HG02973 (cell line): Measurements from ENCODE around the gene PRR23E.

Experiments used
- ATAC-seq: cut with Tn5 transposase; IDR thresholded peaks from one replicate; pipeline ENCODE4 v1.9.1; 2021; ENCODE audit warnings: moderate library complexity; ENCODE audit not compliant: unreplicated experiment

PRR23E gene

DNA sequence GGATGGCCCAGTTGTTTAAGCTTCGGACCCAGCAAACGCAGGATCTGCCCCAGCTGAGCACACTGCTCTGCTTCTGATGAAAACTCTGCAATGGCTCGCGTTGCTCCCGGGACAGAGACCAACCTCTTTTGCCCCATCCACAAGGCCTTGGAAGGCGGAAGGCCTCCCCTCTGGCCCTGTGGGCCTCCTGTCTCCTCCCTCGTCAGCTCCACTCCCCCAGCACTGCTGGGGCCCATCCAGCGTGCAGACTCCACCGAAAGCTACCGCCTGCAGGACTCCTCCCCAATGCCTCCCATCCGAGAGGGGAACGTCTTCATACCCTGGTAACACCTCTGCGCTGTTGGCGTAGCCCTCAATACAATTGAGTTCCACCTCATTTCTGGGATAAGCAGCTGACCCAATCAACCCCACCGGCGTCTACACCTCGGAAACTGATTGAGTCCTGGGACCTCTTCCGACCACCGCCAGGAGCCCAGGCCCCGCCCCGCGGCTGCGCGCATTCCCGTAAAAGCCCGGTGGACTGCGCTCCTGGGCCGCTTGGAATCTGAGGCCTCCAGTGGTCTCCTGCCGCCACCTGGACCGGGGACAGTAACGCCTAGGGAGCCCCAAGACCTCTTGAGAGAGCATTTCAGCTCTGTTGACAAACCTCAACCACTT, at the start of gene PRR23E:
Gene PRR23E (plus strand): TSS at position 556 of the 657 bp plus-strand sequence. CDS start 3,555 bp downstream, outside the sequence.
- ATAC-seq: no peak

- ATAC-seq: no peak
These were observed 49.8 kb upstream of the PRR23E start for GRCh38 chr3:127143172-127143571.

DNA sequence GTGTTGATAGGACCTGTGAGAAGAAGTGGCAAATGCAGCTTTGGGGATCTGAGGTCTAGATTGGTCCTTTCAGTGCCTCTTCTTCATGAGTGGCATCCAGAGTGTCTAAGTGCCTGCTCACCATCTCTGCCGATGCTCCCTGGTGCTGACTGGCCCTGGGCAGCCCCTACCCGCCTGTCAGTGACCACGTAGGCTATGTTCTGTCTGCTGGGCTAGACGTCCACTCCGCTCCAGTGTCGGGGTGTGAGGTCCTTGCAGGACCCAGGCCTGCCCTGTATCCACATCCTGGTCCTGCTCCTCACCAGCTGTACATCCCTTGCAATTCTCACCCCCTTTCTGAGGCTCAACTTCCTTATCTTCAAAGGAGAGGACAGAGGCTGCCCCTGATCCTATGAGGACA, 48.3 kb upstream of the PRR23E start:
- ATAC-seq: no peak

GRCh38 chr3:127145266-127145665, 47.7 kb upstream of the PRR23E start:
- no peak for ATAC-seq

DNA sequence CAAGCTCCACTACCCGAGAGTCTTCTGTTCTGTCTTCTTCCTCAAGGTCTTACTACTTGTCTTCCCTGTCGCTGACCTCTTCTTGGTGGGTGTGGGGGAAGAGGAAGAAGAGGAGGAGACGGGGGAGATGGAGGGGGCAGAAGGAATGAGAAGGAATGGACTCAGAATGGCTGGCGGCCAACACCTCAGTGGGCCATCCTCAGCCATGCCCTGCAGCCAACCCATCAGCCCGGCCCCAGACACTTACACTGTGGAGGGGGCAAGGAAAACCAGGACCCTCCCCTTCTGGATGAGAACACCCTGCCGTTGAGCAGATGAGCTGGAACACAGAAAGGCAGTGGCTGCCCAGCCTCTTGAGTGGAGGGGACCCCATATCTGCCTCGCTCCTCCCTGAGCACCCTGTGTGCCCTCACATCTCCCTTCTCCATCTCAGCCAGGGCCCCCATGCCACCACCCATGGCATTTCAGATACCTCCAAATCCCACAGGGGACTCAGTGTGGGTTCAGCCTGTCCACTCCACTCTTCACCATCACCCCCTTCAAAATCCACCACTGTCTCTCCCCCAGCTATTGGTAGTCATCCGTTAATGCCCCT, 45.5 kb upstream of the PRR23E start:
- no peak for ATAC-seq

DNA sequence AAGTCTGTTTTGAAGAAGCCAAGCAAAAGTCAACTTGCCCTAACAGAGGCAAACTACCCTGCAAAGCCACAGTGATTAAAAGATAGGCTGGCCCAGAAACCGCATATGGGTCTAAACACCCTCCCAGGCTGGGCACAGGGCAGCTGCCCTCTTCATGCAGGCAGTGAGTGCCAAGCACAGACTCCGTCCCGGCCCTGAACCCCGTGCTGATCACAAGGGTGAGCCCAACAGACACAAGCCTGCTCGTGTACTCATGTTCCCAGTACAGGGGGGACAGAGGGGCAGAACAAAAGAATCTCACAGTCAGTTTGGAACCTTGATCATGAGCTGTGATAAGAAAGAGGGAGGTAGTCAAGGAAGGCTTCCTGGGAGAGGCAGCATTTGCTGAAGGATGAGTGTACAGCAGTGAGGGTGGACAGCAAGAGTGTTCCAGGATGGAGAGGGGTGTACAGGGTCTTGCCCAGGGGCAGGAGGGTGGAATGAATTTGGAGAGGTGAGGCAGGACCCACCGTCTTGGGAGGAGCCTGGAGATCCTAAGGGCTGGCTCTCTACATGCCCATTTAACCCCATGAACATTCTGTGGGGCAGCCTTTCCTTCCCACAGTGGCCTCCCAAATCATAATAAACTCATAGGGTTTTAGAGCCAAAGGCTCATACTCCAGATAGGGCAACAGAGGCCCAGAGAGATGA, 43.2 kb upstream of the PRR23E start:
- no peak for ATAC-seq

GRCh38 chr3:127150513-127151250, 42.2 kb upstream of the PRR23E start:
- ATAC-seq: no peak

DNA sequence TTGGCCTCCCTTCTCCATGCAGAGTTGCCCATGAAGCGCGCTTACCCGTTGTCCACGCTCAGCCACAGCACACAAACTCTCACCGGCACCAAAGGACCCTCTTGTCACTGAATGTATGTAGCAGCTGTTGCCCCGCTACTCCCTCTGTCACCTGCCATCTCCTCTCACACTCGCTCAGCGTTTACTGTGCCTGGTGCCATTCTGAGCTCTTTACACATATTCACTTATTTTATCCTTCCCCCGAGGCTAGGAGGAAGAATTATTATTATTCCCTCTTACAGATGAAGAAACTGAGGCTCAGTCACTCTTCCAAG, 41.7 kb upstream of the PRR23E start:
- ATAC-seq: no peak

DNA sequence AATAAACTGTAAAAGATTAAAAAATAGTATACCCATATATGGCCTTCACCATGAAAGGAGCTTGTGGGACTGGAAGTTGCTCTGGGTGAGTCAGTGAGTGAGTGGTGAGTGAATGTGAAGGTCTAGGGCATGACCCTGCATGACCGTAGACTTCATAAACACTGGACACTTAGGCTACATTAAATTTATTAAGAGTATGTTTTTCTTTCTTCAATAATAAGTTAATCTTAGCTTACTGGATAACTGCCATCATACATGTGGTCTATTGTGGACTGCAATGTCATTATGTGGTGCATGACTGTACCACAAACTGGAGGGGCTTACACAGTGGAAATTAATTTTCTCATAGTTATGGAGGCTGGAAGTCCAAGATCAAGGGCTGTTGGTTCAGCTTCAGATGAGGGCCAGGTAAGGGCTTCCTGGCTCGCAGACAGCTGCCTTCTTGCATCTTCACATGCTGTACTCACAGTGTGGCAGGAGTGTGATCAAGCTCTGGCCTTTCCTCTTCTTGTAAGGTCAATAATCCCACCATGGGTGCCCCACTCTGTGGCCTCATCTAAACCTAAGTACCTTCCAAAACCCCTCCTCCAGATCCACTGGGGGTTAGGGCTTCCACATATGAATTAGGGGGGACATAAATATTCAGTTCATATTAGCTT, 40.8 kb upstream of the PRR23E start:
- ATAC-seq: no peak

GRCh38 chr3:127152684-127153505, 40.0 kb upstream of the PRR23E start:
- ATAC-seq: no peak

- ATAC-seq: no peak
These were observed 39.5 kb upstream of the PRR23E start for GRCh38 chr3:127153506-127153815.

DNA sequence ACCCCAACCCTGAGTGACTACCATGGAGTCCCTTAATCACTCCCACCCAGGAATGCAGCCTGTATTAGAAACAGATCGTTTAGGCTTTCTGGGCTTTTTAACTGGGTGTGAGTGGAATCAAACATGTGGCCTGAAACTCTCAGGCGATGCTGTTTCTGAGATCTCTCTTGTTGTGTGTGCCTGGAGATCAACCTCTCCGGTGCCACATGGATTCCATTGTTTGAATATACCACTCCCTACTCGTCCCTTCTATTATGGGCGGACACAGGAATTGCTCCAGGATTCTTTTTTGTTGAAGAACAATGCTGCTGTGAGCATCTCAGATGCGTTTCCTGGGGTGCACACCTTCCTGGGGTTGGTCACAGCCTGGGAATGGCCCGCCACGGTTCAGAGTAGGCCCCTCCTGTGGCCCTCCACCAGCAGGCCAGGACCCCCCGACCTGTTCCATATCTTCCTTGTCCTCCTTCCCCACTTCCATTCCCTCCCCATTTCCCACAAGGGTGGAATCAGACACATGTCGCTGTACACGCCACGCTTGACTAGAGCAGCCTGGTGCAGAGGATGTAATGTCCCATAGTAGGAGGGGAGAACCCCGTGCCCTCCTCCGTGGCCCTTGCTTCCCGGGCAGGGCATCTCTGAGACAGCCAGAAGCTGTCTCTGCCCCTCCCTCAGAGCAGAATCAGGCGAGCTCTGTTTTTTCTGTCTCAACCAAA, 36.4 kb upstream of the PRR23E start:
- ATAC-seq: no peak

DNA sequence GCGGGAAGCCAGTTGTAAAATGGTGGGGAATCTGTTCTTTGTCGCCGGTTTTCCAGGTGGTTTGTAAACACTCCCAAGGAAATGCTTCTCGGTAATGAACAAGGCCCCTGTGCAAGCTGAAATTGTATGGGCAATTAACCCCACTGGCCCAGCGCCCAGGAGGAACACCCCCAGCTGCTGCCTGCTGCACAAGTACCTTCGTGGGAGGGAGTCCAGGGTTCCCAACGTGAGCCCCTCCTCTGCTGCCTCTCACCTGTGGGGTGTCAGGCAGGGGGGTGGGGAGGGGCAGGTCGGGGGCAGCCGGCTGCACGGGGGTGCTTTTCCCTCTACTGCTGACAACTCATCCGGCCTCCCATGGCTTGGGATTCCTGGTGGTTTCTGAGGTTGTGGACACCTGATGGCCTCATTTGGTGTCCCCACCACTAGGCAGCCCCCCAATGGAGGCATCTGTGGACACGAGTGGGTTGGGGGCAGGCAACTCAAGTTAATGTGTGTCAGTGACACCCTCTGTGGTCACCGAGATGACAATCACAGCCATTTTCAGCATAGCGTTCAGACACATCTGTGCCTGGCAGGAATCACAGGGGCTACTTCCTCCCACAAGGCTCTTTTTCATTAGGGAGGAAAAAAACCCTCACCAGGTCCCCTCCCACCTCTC, 35.6 kb upstream of the PRR23E start:
- ATAC-seq: no peak

DNA sequence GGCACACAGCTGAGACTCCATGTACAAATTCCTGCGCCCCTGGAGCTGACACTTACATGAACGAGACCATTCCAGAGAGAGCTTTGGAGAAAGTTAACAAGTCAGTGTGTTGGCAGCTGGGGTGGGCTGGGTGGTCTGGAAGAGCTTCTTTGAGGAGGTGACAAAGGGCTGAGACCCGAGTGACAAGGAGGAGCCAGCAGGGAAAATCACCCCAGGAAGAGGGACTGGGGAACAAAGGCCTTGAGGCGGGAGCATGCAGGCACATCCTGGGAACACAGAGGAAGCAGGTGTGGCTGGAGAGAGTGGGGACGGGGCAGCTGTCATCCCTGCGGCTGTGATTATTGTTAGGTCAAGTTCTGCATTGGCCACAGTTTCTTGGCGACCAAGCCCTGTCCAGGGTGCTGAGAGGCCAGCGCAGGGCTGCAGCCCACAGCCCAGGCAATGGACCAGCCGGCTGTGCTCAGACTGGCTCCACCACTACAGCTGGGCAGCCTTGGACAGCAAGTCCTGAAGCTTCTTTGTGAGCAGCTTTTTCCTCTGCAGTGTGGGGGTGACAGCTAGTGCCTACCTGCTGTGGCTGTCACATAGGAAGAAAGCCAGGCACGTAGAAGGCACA, 34.2 kb upstream of the PRR23E start:
- no peak for ATAC-seq

DNA sequence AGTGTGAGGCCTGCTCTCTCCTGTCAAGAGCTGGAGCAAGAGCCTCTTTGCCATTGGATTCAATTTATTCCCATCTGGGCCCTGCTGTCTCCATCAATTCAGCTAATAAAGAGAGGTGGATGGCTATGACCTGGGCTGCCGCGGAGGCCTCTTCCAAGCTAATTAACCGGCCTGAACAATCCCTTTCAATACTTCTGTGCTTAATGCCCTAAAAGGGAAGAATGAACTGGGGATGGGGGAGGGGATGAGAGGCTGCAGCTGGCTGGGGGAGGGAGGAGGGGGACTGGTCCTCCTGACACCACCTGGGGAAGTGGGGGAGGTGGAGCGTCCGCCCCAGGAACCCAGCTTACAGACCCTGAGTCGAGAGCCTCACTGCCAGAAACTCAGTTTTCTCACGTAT, 33.4 kb upstream of the PRR23E start:
- no peak for ATAC-seq

DNA sequence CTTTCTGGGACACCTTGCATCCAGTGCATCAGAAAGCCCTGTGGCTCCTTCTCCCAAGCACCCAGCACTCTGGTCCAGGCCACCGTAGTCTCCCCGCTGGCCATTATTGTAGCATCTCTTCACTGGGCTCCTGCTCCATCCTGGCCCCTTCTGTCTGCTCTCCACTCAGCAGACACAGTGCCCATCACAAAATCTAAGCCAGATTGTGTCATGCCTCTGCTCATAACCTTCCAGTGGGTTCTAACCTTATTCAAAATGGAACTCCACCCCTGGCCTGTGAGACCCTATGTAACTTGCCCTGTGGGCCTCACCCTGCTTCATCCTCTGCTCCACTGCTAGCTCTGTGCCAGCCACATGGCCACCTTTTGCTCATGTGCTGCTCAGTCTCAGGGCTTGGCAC, 31.7 kb upstream of the PRR23E start:
- no peak for ATAC-seq

DNA sequence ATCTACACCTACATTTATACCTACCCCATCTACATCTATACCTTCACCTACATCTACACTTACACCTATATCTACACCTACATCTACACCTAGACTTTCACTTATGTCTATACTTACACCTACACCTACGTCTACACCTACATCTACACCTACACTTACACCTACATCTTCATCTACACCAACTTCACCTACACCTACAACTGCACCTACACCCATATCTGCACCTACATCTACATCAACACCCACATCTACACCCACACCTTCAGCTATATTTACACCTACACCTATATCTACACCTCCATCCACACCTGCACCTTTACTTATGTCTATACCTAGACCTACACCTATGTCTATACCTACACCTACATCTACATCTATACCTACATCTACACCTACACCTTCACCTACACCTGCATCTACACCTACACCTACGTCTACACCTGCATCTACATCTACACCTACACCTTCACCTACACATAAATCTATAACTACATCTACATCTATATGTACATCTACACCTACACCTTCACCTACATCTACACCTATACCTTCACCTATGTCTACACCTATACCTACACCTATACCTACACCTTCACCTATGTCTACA, 30.9 kb upstream of the PRR23E start:
- ATAC-seq: no peak

- ATAC-seq: no peak
These were observed 29.8 kb upstream of the PRR23E start for GRCh38 chr3:127162947-127163645.
